HFFc6 (cell line): ENCODE data around the gene KRTAP9-9. TPM values are rescaled to one million over a fixed set of nuclear protein-coding genes. Genes with fewer than 3 reads are reported as not detected.

Experiments
- DNase-seq: peaks from one replicate; pipeline ENCODE4 v3.0.0-alpha.2; 2018
- H3K27ac Mint-ChIP-seq: 2 replicates; pipeline ENCODE4 v1.8.0; 2020; ENCODE audit warnings: mild to moderate bottlenecking, mixed read lengths
- H3K27me3 Mint-ChIP-seq: 2 replicates; pipeline ENCODE4 v1.8.0; 2021; ENCODE audit warnings: mild to moderate bottlenecking, moderate library complexity, mixed read lengths; ENCODE audit not compliant: insufficient read depth
- H3K36me3 Mint-ChIP-seq: 2 replicates; pipeline ENCODE4 v1.8.0; 2021; ENCODE audit warnings: low read depth, mixed read lengths
- H3K4me1 Mint-ChIP-seq: 2 replicates; pipeline ENCODE4 v1.8.0; 2020; ENCODE audit warnings: low read depth, mixed read lengths
- H3K4me3 Mint-ChIP-seq: 2 replicates; pipeline ENCODE4 v1.8.0; 2020; ENCODE audit warnings: mild to moderate bottlenecking, moderate library complexity, mixed read lengths
- H3K9me3 Mint-ChIP-seq: 2 replicates; pipeline ENCODE4 v1.8.0; 2020; ENCODE audit warnings: mild to moderate bottlenecking, mixed read lengths
- total RNA-seq, 6 experiments: library from RNA; stranded (reverse); fragmentation: NEBNext Ultra II Directional; extraction: Animal tissue kit (Norgen Biotek cat#: 25700); gene quantifications; 2 replicates in 1 of 6; 3 replicates in 5 of 6; pipeline ENCODE4 v1.2.3, GENCODE V29; 2021
- TF ChIP-seq, protein P1 (sequence below): fragments of 200-600 bp; sonication (generic); IDR thresholded peaks from 2 replicates; pipeline ENCODE4 v1.5.0; 2021; ENCODE audit warnings: antibody characterized with exemption, mild to moderate bottlenecking

The KRTAP9-9 gene
- total RNA-seq, 6 experiments from 2014 or later: not detected

DNA sequence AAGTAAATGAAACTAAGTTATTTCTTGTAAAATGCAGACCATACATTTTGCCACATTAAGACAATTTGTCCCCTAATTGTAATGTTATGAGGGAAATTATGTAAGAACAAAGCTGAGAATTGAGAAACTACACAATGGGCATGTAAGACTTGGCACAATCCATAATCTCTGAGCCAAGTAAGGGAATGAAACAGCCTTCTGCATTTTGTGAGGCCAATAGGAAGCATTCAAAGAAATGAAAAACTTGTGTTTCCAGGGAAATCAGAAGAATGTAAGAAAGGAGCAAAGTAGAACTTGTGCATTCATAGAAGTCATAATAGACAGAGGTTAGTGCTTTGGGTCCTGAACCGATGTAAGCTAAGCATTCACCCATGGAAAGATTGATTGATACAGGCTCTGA lies 3.9 kb upstream of the KRTAP9-9 start:
- Mint-ChIP-seq H3K27ac (no peak overlapping the region), H3K36me3 (no peaks in the 10 kb centered on the region), H3K27me3 (peaks cover 8% of the 10 kb centered on the region), H3K9me3 (no peaks in the 10 kb centered on the region), H3K4me1 (peaks cover 21% of the 10 kb centered on the region), H3K4me3 (no peak overlapping the region)
- DNase-seq: no peak
- TF ChIP-seq, protein P1, sequence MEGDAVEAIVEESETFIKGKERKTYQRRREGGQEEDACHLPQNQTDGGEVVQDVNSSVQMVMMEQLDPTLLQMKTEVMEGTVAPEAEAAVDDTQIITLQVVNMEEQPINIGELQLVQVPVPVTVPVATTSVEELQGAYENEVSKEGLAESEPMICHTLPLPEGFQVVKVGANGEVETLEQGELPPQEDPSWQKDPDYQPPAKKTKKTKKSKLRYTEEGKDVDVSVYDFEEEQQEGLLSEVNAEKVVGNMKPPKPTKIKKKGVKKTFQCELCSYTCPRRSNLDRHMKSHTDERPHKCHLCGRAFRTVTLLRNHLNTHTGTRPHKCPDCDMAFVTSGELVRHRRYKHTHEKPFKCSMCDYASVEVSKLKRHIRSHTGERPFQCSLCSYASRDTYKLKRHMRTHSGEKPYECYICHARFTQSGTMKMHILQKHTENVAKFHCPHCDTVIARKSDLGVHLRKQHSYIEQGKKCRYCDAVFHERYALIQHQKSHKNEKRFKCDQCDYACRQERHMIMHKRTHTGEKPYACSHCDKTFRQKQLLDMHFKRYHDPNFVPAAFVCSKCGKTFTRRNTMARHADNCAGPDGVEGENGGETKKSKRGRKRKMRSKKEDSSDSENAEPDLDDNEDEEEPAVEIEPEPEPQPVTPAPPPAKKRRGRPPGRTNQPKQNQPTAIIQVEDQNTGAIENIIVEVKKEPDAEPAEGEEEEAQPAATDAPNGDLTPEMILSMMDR: no peak

DNA sequence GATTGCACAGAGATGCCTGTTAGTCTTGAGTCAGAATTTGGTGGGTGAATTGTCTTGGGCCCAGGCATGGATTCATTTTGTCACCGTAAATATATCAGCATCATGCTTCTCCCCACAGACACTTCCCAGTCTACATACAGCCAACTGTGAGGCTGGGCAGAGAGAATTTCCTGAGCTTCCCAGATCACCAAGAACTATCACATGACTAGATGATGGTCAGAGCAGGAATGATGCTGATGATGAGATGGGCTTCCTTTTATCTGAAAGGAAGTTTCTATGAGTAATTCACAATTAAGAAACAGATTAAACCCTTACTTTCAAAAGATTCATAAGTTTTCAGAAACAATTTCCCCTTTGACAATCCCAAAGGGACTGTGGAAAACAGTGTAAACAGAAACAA lies 323 bp upstream of the KRTAP9-9 start:
- Mint-ChIP-seq H3K27me3 (peaks cover 5% of the 10 kb centered on the region), H3K4me3 (no peak overlapping the region), H3K4me1 (peaks cover 33% of the 10 kb centered on the region), H3K27ac (no peak overlapping the region; the same call in 1 of the 2 replicates), H3K9me3 (no peaks in the 10 kb centered on the region), H3K36me3 (no peaks in the 10 kb centered on the region)
- no peak for DNase-seq
- TF ChIP-seq, protein P1: no peak

DNA sequence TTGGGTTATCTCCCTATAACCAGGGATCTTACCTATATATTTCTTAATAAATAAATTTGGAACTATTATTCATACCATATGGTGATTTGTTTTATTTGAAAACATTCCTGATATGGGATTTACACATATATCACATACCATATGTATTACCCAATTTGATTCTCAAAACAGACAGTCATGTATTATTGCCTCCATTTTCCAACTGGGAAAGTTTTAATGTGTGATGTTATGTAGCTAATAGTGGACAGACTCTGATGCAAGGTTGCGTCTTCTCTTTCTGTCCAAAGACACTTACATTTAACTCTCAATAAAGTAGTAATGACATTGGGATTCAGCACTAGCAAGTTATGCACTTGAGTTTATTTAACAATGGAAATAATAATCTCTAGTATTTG lies 1.1 kb downstream of the KRTAP9-9 start:
- no peak for DNase-seq
- Mint-ChIP-seq H3K9me3 (no peaks in the 10 kb centered on the region), H3K27me3 (peaks cover 5% of the 10 kb centered on the region), H3K36me3 (no peaks in the 10 kb centered on the region), H3K27ac (no peak overlapping the region), H3K4me3 (no peak overlapping the region), H3K4me1 (peaks cover 33% of the 10 kb centered on the region)
- TF ChIP-seq, protein P1: no peak

DNA sequence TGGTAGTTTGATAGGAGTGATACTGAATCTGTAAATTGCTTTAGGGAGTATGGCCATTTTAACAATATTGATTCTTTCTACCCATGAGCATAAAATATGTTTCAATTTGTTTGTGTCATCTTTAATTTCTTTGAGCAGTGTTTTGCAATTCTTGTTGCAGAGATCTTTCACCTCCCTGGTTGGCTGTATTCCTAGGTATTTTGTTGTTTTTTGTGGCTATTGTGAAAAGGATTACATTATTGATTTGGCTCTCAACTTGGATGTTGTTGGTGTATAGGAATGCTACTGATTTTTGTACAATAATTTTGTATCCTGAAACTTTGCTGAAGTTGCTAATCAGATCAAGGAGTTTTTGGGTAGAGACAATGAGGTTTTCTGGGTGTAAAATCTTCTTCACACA lies 3.2 kb downstream of the KRTAP9-9 start:
- H3K36me3 Mint-ChIP-seq: no peaks in the 10 kb centered on the region
- no peaks in the 10 kb centered on the region for H3K9me3 Mint-ChIP-seq
- peaks cover 3% of the 10 kb centered on the region for H3K27me3 Mint-ChIP-seq
- DNase-seq: no peak
- peaks cover 35% of the 10 kb centered on the region for H3K4me1 Mint-ChIP-seq
- no peak overlapping the region for H3K4me3 Mint-ChIP-seq
- H3K27ac Mint-ChIP-seq: no peak overlapping the region
- TF ChIP-seq, protein P1: no peak

DNA sequence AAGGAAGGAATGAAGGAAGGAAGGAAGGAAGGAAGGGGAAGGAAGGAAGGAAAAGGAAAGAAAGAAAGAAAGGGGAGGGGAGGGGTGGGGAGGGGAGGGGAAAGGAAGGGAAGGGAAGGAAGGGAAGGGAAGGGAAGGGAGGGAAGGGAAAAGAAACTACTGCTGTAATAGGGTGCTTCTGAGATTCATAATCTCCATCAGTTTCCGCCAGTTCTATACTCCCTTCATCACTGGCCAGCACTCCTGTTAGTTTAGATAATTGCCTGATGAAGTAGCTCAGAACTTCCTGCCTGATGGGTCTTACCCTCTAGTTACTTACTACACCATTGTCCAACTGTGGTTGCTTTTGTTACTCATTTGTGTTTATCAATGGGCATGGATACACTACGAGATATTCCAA lies 8.0 kb downstream of the KRTAP9-9 start:
- Mint-ChIP-seq H3K4me3 (no peak overlapping the region), H3K4me1 (peaks cover 12% of the 10 kb centered on the region), H3K27ac (no peak overlapping the region), H3K36me3 (no peaks in the 10 kb centered on the region), H3K27me3 (peaks cover 8% of the 10 kb centered on the region), H3K9me3 (no peaks in the 10 kb centered on the region)
- DNase-seq: no peak
- TF ChIP-seq, protein P1: no peak

DNA sequence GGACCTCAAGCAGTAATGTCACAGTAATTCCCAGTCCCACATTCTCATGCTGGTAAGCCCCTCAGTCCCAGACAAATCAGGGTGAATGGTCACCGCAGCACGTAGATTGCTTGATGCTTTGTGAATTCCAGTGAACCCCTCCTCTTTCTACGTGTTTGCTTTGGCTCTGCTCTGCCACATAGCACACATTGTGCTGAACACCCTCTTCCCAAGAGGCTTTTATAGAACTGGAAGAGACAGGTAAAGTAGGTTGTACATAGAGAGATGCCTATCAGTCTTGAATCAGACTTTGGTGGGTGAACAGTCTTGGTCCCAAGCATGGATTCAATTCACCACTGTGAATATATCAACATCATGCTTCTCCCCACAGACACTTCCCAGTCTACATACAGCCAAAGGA lies 9.4 kb downstream of the KRTAP9-9 start:
- Mint-ChIP-seq H3K27ac (no peak overlapping the region), H3K9me3 (no peaks in the 10 kb centered on the region), H3K27me3 (peaks cover 8% of the 10 kb centered on the region), H3K4me1 (peaks cover 12% of the 10 kb centered on the region), H3K4me3 (no peak overlapping the region), H3K36me3 (no peaks in the 10 kb centered on the region)
- no peak for DNase-seq
- TF ChIP-seq, protein P1: no peak
